HepG2 (cell line): ENCODE results near the gene SLC2A8. TPM values are rescaled to one million over a fixed set of nuclear protein-coding genes. Genes with fewer than 3 reads are reported as not detected.

Experiments
- ATF4 ChIP-seq, 2 experiments: fragments of 450-650 bp in 1 of 2; sonication (generic) in 1 of 2; formaldehyde crosslinking; IDR thresholded peaks; 2 replicates each; pipeline versions ENCODE4 v1.5.0 to v1.8.0; 2020 to 2022; ENCODE audit warnings: mild to moderate bottlenecking in 1 of 2, missing genetic modification reagents in 1 of 2
- ATF7 ChIP-seq, 2 experiments: fragments of 450-650 bp in 1 of 2; sonication (generic) in 1 of 2; formaldehyde crosslinking in 1 of 2; IDR thresholded peaks; 2 replicates each; pipeline versions ENCODE4 v1.4.0 to v1.6.1; 2016 to 2020; ENCODE audit warnings: antibody characterized with exemption in 1 of 2, mild to moderate bottlenecking in 1 of 2, missing genetic modification reagents in 1 of 2
- GABPB1 ChIP-seq: IDR thresholded peaks from 2 replicates; pipeline ENCODE4 v1.6.1; 2016; ENCODE audit warnings: mild to moderate bottlenecking, missing genetic modification reagents, moderate library complexity, missing compliant biosample characterization
- IRF2 ChIP-seq: IDR thresholded peaks from 2 replicates; pipeline ENCODE4 v1.6.1; 2018; ENCODE audit warnings: missing genetic modification reagents, missing compliant biosample characterization
- MTF2 ChIP-seq: sonication (generic); formaldehyde crosslinking; IDR thresholded peaks from 2 replicates; pipeline ENCODE4 v1.5.0; 2020; ENCODE audit warnings: missing genetic modification reagents, borderline replicate concordance
- PHF20 ChIP-seq: sonication (generic); formaldehyde crosslinking; IDR thresholded peaks from 2 replicates; pipeline ENCODE4 v1.5.0; 2020; ENCODE audit warnings: mild to moderate bottlenecking, missing genetic modification reagents
- SALL2 ChIP-seq: sonication (generic); formaldehyde crosslinking; IDR thresholded peaks from 2 replicates; pipeline ENCODE4 v1.8.1; 2023; ENCODE audit warnings: mild to moderate bottlenecking, missing genetic modification reagents, inconsistent platforms
- SIX1 ChIP-seq: sonication (generic); formaldehyde crosslinking; IDR thresholded peaks from 2 replicates; pipeline ENCODE4 v1.4.0; 2020; ENCODE audit warnings: missing genetic modification reagents, borderline replicate concordance
- SMAD3 ChIP-seq: sonication (generic); formaldehyde crosslinking; IDR thresholded peaks from 2 replicates; pipeline ENCODE4 v1.4.0; 2020; ENCODE audit warnings: missing genetic modification reagents
- SP1 ChIP-seq, 2 experiments: fragments of 450-650 bp in 1 of 2; sonication (generic) in 1 of 2; formaldehyde crosslinking in 1 of 2; IDR thresholded peaks; 2 replicates each; pipeline versions ENCODE4 v1.4.0 to v1.6.1; 2016 to 2020; ENCODE audit warnings: missing genetic modification reagents in 1 of 2
- SPEN ChIP-seq: sonication (generic); formaldehyde crosslinking; IDR thresholded peaks from 2 replicates; pipeline ENCODE4 v1.5.1; 2020; ENCODE audit warnings: low read depth, mild to moderate bottlenecking, missing genetic modification reagents
- ZBTB43 ChIP-seq: sonication (generic); formaldehyde crosslinking; conservative IDR thresholded peaks from 2 replicates; pipeline ENCODE4 v1.4.0; 2020; ENCODE audit warnings: missing genetic modification reagents
- ZBTB7A ChIP-seq: sonication (generic); formaldehyde crosslinking; IDR thresholded peaks from 2 replicates; pipeline ENCODE4 v1.8.0; 2022; ENCODE audit warnings: mild to moderate bottlenecking, missing genetic modification reagents
- ZC3H4 ChIP-seq: sonication (generic); formaldehyde crosslinking; IDR thresholded peaks from 2 replicates; pipeline ENCODE4 v1.4.0; 2020; ENCODE audit warnings: missing genetic modification reagents, borderline replicate concordance
- ZEB1 ChIP-seq: IDR thresholded peaks from 2 replicates; pipeline ENCODE4 v1.6.1; 2012; ENCODE audit warnings: mild to moderate bottlenecking, low read depth, inconsistent platforms; ENCODE audit not compliant: insufficient replicate concordance
- ZNF10 ChIP-seq: sonication (generic); formaldehyde crosslinking; IDR thresholded peaks from 2 replicates; pipeline ENCODE4 v1.4.0; 2020; ENCODE audit warnings: mild to moderate bottlenecking, low read depth, missing genetic modification reagents, borderline replicate concordance
- ZNF205 ChIP-seq: IDR thresholded peaks from 2 replicates; pipeline ENCODE4 v1.6.1; 2018; ENCODE audit warnings: missing biosample characterization, missing genetic modification reagents
- ZNF281 ChIP-seq: sonication (generic); formaldehyde crosslinking; IDR thresholded peaks from 2 replicates; pipeline ENCODE4 v1.4.0; 2020; ENCODE audit warnings: missing genetic modification reagents, borderline replicate concordance
- ZNF292 ChIP-seq: sonication (generic); formaldehyde crosslinking; IDR thresholded peaks from 2 replicates; pipeline ENCODE4 v1.8.1; 2022; ENCODE audit warnings: mild to moderate bottlenecking, low read depth, missing genetic modification reagents, borderline replicate concordance
- ZNF326 ChIP-seq: sonication (generic); formaldehyde crosslinking; IDR thresholded peaks from 2 replicates; pipeline ENCODE4 v1.4.0; 2020; ENCODE audit warnings: missing genetic modification reagents, borderline replicate concordance
- ZNF569 ChIP-seq: sonication (generic); formaldehyde crosslinking; IDR thresholded peaks from 2 replicates; pipeline ENCODE4 v1.5.0; 2020; ENCODE audit warnings: mild to moderate bottlenecking, missing genetic modification reagents, moderate library complexity, borderline replicate concordance
- polyA plus RNA-seq, 8 experiments: library from polyadenylated mRNA; depleted of rRNA in 3 of 8; stranded (reverse) in 7 of 8; unstranded in 1 of 8; fragments of >200 nt; fragmentation: Illumina TruSeq in 4 of 8; extraction: Trizol in 4 of 8; gene quantifications; 2 replicates each; pipeline versions ENCODE4 v1.2.1 to v1.2.3, GENCODE V29; 2011 to 2016; ENCODE audit warnings: low read depth in 4 of 8, missing spikeins in 1 of 8, mixed read lengths in 1 of 8; ENCODE audit not compliant: insufficient read depth in 1 of 8
- total RNA-seq, 5 experiments: library from RNA; depleted of rRNA; stranded (reverse); fragments of >200 nt; fragmentation: Illumina TruSeq; extraction: Trizol; gene quantifications; 2 replicates each; pipeline ENCODE4 v1.2.3, GENCODE V29; 2016; ENCODE audit warnings: low read depth in 1 of 5
- TF ChIP-seq, protein P1 (sequence below): sonication (generic); formaldehyde crosslinking; IDR thresholded peaks from 2 replicates; pipeline ENCODE4; 2020; ENCODE audit warnings: missing genetic modification reagents, mild to moderate bottlenecking, borderline replicate concordance

SLC2A8 gene
- total and polyA plus RNA-seq, 2 of the 13 experiments (the other 11 are each of a cell fraction or from before 2014, with no cell fraction given) = 22.6 to 48.6 TPM

DNA sequence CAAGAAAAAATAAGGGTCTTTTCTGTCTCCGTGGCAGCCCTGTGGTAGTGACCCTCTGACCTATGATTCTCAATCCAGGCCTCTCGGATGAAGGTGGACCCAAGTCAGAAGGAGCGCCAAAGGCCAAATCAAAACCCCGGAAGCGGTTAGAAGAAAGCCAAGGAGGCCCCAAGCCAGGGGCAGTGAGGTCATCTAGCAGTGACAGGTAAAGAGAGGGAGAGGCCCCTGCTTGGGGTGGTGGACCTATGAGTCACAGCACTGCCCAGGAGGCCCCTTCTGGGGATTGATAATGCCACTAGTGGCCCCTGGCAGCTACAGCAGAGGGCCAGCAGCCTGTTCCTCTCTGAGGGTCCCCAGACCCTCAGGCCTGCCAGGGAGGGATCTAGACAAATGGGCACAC lies 6.4 kb upstream of the SLC2A8 start (continued):
- TF ChIP-seq ZNF281 (no peak; the same call in 1 of the 2 replicates), ZNF205 (peak; percentile 78), ATF4 (CRISPR knock-in tag; IDR thresholded peaks at IDR 0.05) (peak in 1 of 2 experiments; percentile 83; a peak in 2 of 4 replicates), ZBTB43 (CRISPR knock-in tag) (peak; percentile 40; the same call in 1 of the 2 replicates), SMAD3 (peak; percentile 96), ZC3H4 (CRISPR knock-in tag) (no peak), ZBTB7A (peak; percentile 65; the same call in 1 of the 2 replicates), SALL2 (CRISPR knock-in tag) (no peak), PHF20 (CRISPR knock-in tag) (peak; percentile 54; the same call in 1 of the 2 replicates), SP1 (IDR thresholded peaks at IDR 0.05) (no peak), SP1 (CRISPR knock-in tag; IDR thresholded peaks at IDR 0.05) (no peak), ZNF10 (CRISPR knock-in tag) (no peak), MTF2 (CRISPR knock-in tag) (no peak), ZNF569 (no peak), GABPB1 (peak; percentile 77), SPEN (CRISPR knock-in tag) (peak; percentile 57; the same call in 1 of the 2 replicates), SIX1 (peak; percentile 53; the same call in 1 of the 2 replicates), ZNF326 (CRISPR knock-in tag) (no peak), ZEB1 (peak; percentile 96), ATF7 (IDR thresholded peaks at IDR 0.05) (peak; percentile 76), ATF7 (CRISPR knock-in tag; IDR thresholded peaks at IDR 0.05) (peak; percentile 97), IRF2 (CRISPR knock-in tag) (peak; percentile 71; the same call in 1 of the 2 replicates), ZNF292 (CRISPR knock-in tag) (no peak)
- TF ChIP-seq, protein P1, sequence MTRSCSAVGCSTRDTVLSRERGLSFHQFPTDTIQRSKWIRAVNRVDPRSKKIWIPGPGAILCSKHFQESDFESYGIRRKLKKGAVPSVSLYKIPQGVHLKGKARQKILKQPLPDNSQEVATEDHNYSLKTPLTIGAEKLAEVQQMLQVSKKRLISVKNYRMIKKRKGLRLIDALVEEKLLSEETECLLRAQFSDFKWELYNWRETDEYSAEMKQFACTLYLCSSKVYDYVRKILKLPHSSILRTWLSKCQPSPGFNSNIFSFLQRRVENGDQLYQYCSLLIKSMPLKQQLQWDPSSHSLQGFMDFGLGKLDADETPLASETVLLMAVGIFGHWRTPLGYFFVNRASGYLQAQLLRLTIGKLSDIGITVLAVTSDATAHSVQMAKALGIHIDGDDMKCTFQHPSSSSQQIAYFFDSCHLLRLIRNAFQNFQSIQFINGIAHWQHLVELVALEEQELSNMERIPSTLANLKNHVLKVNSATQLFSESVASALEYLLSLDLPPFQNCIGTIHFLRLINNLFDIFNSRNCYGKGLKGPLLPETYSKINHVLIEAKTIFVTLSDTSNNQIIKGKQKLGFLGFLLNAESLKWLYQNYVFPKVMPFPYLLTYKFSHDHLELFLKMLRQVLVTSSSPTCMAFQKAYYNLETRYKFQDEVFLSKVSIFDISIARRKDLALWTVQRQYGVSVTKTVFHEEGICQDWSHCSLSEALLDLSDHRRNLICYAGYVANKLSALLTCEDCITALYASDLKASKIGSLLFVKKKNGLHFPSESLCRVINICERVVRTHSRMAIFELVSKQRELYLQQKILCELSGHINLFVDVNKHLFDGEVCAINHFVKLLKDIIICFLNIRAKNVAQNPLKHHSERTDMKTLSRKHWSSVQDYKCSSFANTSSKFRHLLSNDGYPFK (CRISPR knock-in tag) = peak; percentile 24; the same call in 1 of the 2 replicates
